Measurements from ENCODE around the gene DCUN1D3.
"Not testable (repeated sequence)": the region's sequence is repeated elsewhere in the genome, so short reads cannot be mapped to it uniquely, and the experiment has no call there.

Gene DCUN1D3

DNA sequence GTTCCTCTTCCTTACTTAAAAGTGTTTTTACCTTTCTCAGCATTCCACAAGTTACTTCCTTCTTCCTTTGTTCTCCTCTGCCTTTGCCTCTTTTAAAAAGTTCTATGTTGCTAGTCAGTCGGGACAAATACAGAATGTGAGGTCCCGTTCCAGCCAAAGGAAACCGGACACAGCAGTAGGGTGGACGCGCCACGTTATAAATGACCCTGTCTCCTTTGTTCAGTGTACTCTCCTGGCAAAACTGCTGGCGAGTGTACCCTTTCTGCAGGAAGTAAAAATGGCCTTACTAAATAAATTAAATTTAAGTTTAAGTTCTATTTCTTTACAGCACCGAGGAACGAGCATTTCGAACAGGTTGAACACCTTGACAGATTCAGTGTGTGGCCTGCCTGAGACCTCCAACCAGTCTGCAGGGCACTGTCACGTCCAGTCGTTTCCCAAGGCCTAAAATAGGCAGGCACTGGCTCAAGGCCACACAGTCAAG is 94.4 kb downstream of the DCUN1D3 start:
- H3K27me3 Mint-ChIP-seq; H3K4me1 Mint-ChIP-seq; H3K36me3 Mint-ChIP-seq; H3K27ac Mint-ChIP-seq; H3K9me3 Mint-ChIP-seq; ATAC-seq (ENCODE audit: low read depth); DNase-seq (ENCODE audit: low spot score in 2 of 2): not testable (repeated sequence)
- H3K4me3 Mint-ChIP-seq, result peak overlapping the region; percentile 93
